ENCODE measurements around the gene APP. TPM values are rescaled to one million over a fixed set of nuclear protein-coding genes. Genes with fewer than 3 reads are reported as not detected.

Gene APP
- total and polyA plus RNA-seq, 7 donors = 71.7 to 355 (median 270) TPM

GRCh38 chr21:26093122-26093521, 77.4 kb downstream of the APP start:
- H3K4me3 ChIP-seq = no peak overlapping the region
- no peak overlapping the region for H3K27ac ChIP-seq

GRCh38 chr21:26091480-26092018, 79.0 kb downstream of the APP start:
- intact Hi-C loops (cut with DNase I) = no loop called here
- H3K27ac ChIP-seq = no peak overlapping the region
- H3K4me3 ChIP-seq = no peak overlapping the region
- no peak for TF ChIP-seq EP300 (IDR thresholded peaks at IDR 0.05)
- TF ChIP-seq CTCF (IDR thresholded peaks at IDR 0.05) = no peak
- no peak for TF ChIP-seq POLR2A (IDR thresholded peaks at IDR 0.05)
- no peak for TF ChIP-seq POLR2AphosphoS5 (IDR thresholded peaks at IDR 0.05)
- no peak for DNase-seq
- no peaks in the 10 kb centered on the region for H3K27me3 ChIP-seq
- 94 to 95% methylated on average over 5 of the region's 5 CpGs for WGBS, 2 donors
- no peaks in the 10 kb centered on the region for H3K4me1 ChIP-seq
- H3K36me3 ChIP-seq = peaks cover 0 to 5% (median 4%) of the 10 kb centered on the region in 4 donors
- no peaks in the 10 kb centered on the region for H3K9me3 ChIP-seq

More at GRCh38 chr21:26093122-26093521, 77.4 kb downstream of the APP start:
- WGBS, 2 donors = 59 to 75% methylated on average over 3 of the region's 3 CpGs
- Histone ChIP-seq H3K27me3 (no peaks in the 10 kb centered on the region), H3K4me1 (peaks cover 0 to 3% (median 0%) of the 10 kb centered on the region in 4 donors), H3K9me3 (no peaks in the 10 kb centered on the region), H3K36me3 (peaks cover 0 to 5% (median 4%) of the 10 kb centered on the region in 4 donors)
- intact Hi-C loops (cut with DNase I) = no loop called here
- no peak for DNase-seq
- no peak for TF ChIP-seq POLR2A (IDR thresholded peaks at IDR 0.05)
- no peak for TF ChIP-seq POLR2AphosphoS5 (IDR thresholded peaks at IDR 0.05)
- TF ChIP-seq EP300 (IDR thresholded peaks at IDR 0.05) = no peak
- no peak for TF ChIP-seq CTCF (IDR thresholded peaks at IDR 0.05)

GRCh38 chr21:26089730-26090129, 80.8 kb downstream of the APP start:
- no peak for DNase-seq
- 95 to 96% methylated on average over 6 of the region's 6 CpGs for WGBS, 2 donors
- no peaks in the 10 kb centered on the region for H3K4me1 ChIP-seq
- no peaks in the 10 kb centered on the region for H3K27me3 ChIP-seq
- TF ChIP-seq EP300 (IDR thresholded peaks at IDR 0.05) (no peak), POLR2AphosphoS5 (IDR thresholded peaks at IDR 0.05) (no peak), CTCF (IDR thresholded peaks at IDR 0.05) (no peak), POLR2A (IDR thresholded peaks at IDR 0.05) (no peak)
- H3K4me3 ChIP-seq = no peak overlapping the region
- no peaks in the 10 kb centered on the region for H3K9me3 ChIP-seq
- peaks cover 0 to 5% (median 4%) of the 10 kb centered on the region in 4 donors for H3K36me3 ChIP-seq
- no peak overlapping the region for H3K27ac ChIP-seq
- intact Hi-C loops (cut with DNase I) = no loop called here

- no peaks in the 10 kb centered on the region for H3K27me3 ChIP-seq
- no peak overlapping the region for H3K27ac ChIP-seq
- H3K36me3 ChIP-seq = peaks cover 0 to 5% (median 4%) of the 10 kb centered on the region in 4 donors
- H3K4me1 ChIP-seq = no peaks in the 10 kb centered on the region
- TF ChIP-seq POLR2A (IDR thresholded peaks at IDR 0.05) (no peak), EP300 (IDR thresholded peaks at IDR 0.05) (no peak), CTCF (IDR thresholded peaks at IDR 0.05) (no peak), POLR2AphosphoS5 (IDR thresholded peaks at IDR 0.05) (no peak)
- no peak for DNase-seq
- intact Hi-C loops (cut with DNase I) = no loop called here
- 77 to 80% methylated on average over 4 of the region's 4 CpGs for WGBS, 2 donors
- H3K9me3 ChIP-seq = no peaks in the 10 kb centered on the region
- no peak overlapping the region for H3K4me3 ChIP-seq
These were observed 83.2 kb downstream of the APP start for GRCh38 chr21:26087223-26087918.
